SU-DHL-6 (cell line): ENCODE results near the gene CNOT8.

Experiments
- H2AFZ ChIP-seq: fragments of 200-600 bp; sonication (generic); 2 replicates; pipeline ENCODE4 v1.6.1; 2014; ENCODE audit warnings: low read depth, mild to moderate bottlenecking, moderate library complexity, mixed read lengths, antibody characterized with exemption, low read length; ENCODE audit not compliant: severe bottlenecking
- H3F3A ChIP-seq: fragments of 200-600 bp; shearing (Covaris generic); 2 replicates; pipeline ENCODE4 v1.6.0; 2016; ENCODE audit warnings: antibody characterized with exemption, mild to moderate bottlenecking; ENCODE audit not compliant: insufficient read depth
- H3K27ac ChIP-seq: fragments of 200-600 bp; sonication (generic); 2 replicates; pipeline ENCODE4 v1.5.1; 2016; ENCODE audit warnings: low read depth, mild to moderate bottlenecking, low read length, moderate library complexity, mixed read lengths
- H3K27me3 ChIP-seq: fragments of 200-600 bp; sonication (generic), shearing (Covaris generic); 2 replicates; pipeline ENCODE4 v1.6.0; 2014; ENCODE audit warnings: mild to moderate bottlenecking, low read length
- H3K36me3 ChIP-seq: fragments of 200-600 bp; sonication (generic); 2 replicates; pipeline ENCODE4 v1.6.1; 2014; ENCODE audit warnings: mild to moderate bottlenecking, low read length, mixed read lengths
- H3K4me2 ChIP-seq: fragments of 300-600, 200-600 bp; shearing (Covaris generic), sonication (generic); 2 replicates; pipeline ENCODE4 v1.6.0; 2014; ENCODE audit warnings: low read length, low read depth, mild to moderate bottlenecking; ENCODE audit not compliant: poor library complexity, severe bottlenecking
- H3K4me3 ChIP-seq: fragments of 200-600 bp; sonication (generic); 2 replicates; pipeline ENCODE4 v1.5.1; 2014; ENCODE audit warnings: antibody characterized with exemption, low read length, mild to moderate bottlenecking, mixed read lengths; ENCODE audit not compliant: insufficient read depth, poor library complexity, severe bottlenecking
- H3K79me2 ChIP-seq: fragments of 200-600 bp; sonication (generic); 2 replicates; pipeline ENCODE4 v1.6.1; 2014; ENCODE audit warnings: mild to moderate bottlenecking, low read length, moderate library complexity; ENCODE audit not compliant: insufficient read depth
- H3K9ac ChIP-seq: fragments of 200-600 bp; sonication (generic); 2 replicates; pipeline ENCODE4 v1.7.0; 2014; ENCODE audit warnings: mild to moderate bottlenecking, low read length
- H3K9me2 ChIP-seq: fragments of 200-600 bp; sonication (generic); replicated peaks from 2 replicates; pipeline ENCODE4 v1.6.1; 2014; ENCODE audit warnings: low read length; ENCODE audit not compliant: insufficient read depth
- H3K9me3 ChIP-seq: fragments of 200-600 bp; sonication (generic); 2 replicates; pipeline ENCODE4 v1.6.1; 2014; ENCODE audit warnings: low read length, mixed read lengths; ENCODE audit not compliant: insufficient read depth
- H4K20me1 ChIP-seq: fragments of 200-600 bp; sonication (generic); 2 replicates; pipeline ENCODE4 v1.6.1; 2014; ENCODE audit warnings: low read depth, mild to moderate bottlenecking, antibody characterized with exemption, low read length, moderate library complexity, mixed read lengths
- CTCF ChIP-seq: fragments of 200-600 bp; sonication (generic); IDR thresholded peaks from one replicate; pipeline ENCODE4 v1.5.1; 2017; ENCODE audit warnings: antibody characterized with exemption, mild to moderate bottlenecking, low read length, moderate library complexity; ENCODE audit not compliant: insufficient read depth, poor library complexity, severe bottlenecking
- EZH2phosphoT487 ChIP-seq: fragments of 200-600 bp; sonication (generic), shearing (Covaris generic); conservative IDR thresholded peaks from 2 replicates; pipeline ENCODE4 v1.6.1; 2018; ENCODE audit warnings: mild to moderate bottlenecking, antibody characterized with exemption, low read length, moderate library complexity, mixed read lengths

The CNOT8 gene

GRCh38 chr5:154813158-154813557 lies 45.3 kb upstream of the CNOT8 start:
- peaks cover 13% of the 10 kb centered on the region; the same call in 1 of the 2 replicates for H3F3A ChIP-seq
- H3K79me2 ChIP-seq, result no peaks in the 10 kb centered on the region; the same call in 1 of the 2 replicates
- TF ChIP-seq CTCF, result no peak
- no peak for TF ChIP-seq EZH2phosphoT487
- H3K9me2 ChIP-seq, result no peaks in the 10 kb centered on the region
- H3K9ac ChIP-seq, result no peak overlapping the region
- no peaks in the 10 kb centered on the region for H3K27me3 ChIP-seq
- no peak overlapping the region for H2AFZ ChIP-seq
- no peak overlapping the region for H3K4me2 ChIP-seq
- H4K20me1 ChIP-seq, result no peaks in the 10 kb centered on the region; the same call in 1 of the 2 replicates
- H3K4me3 ChIP-seq, result no peak overlapping the region
- H3K9me3 ChIP-seq, result no peaks in the 10 kb centered on the region
- peaks cover 41% of the 10 kb centered on the region for H3K36me3 ChIP-seq
- no peak overlapping the region for H3K27ac ChIP-seq

GRCh38 chr5:154813736-154814135 lies 44.7 kb upstream of the CNOT8 start:
- Histone ChIP-seq H3K9me2 (no peaks in the 10 kb centered on the region), H3K36me3 (peaks cover 38% of the 10 kb centered on the region), H3F3A (peaks cover 13% of the 10 kb centered on the region; the same call in 1 of the 2 replicates), H3K9ac (no peak overlapping the region), H2AFZ (no peak overlapping the region), H3K27me3 (no peaks in the 10 kb centered on the region), H3K27ac (no peak overlapping the region), H3K9me3 (no peaks in the 10 kb centered on the region), H3K4me3 (no peak overlapping the region), H3K79me2 (no peaks in the 10 kb centered on the region; the same call in 1 of the 2 replicates), H3K4me2 (no peak overlapping the region), H4K20me1 (no peaks in the 10 kb centered on the region; the same call in 1 of the 2 replicates)
- TF ChIP-seq CTCF, result no peak
- no peak for TF ChIP-seq EZH2phosphoT487

- Histone ChIP-seq H3F3A (peaks cover 13% of the 10 kb centered on the region; the same call in 1 of the 2 replicates), H3K27ac (no peak overlapping the region), H3K36me3 (peaks cover 33% of the 10 kb centered on the region), H3K4me2 (no peak overlapping the region), H3K9ac (no peak overlapping the region), H3K9me2 (no peaks in the 10 kb centered on the region), H2AFZ (no peak overlapping the region), H4K20me1 (no peaks in the 10 kb centered on the region; the same call in 1 of the 2 replicates), H3K4me3 (no peak overlapping the region), H3K27me3 (no peaks in the 10 kb centered on the region), H3K9me3 (no peaks in the 10 kb centered on the region), H3K79me2 (no peaks in the 10 kb centered on the region; the same call in 1 of the 2 replicates)
- TF ChIP-seq EZH2phosphoT487 (no peak), CTCF (no peak)
Observed at GRCh38 chr5:154815025-154815424, 43.4 kb upstream of the CNOT8 start.
